ENCODE results near the gene RASD1. TPM values are rescaled to one million over a fixed set of nuclear protein-coding genes. Genes with fewer than 3 reads are reported as not detected.

RASD1 gene
- total and polyA plus RNA-seq, 2 experiments from 2014 or later = 3.6 to 3.7 TPM

DNA sequence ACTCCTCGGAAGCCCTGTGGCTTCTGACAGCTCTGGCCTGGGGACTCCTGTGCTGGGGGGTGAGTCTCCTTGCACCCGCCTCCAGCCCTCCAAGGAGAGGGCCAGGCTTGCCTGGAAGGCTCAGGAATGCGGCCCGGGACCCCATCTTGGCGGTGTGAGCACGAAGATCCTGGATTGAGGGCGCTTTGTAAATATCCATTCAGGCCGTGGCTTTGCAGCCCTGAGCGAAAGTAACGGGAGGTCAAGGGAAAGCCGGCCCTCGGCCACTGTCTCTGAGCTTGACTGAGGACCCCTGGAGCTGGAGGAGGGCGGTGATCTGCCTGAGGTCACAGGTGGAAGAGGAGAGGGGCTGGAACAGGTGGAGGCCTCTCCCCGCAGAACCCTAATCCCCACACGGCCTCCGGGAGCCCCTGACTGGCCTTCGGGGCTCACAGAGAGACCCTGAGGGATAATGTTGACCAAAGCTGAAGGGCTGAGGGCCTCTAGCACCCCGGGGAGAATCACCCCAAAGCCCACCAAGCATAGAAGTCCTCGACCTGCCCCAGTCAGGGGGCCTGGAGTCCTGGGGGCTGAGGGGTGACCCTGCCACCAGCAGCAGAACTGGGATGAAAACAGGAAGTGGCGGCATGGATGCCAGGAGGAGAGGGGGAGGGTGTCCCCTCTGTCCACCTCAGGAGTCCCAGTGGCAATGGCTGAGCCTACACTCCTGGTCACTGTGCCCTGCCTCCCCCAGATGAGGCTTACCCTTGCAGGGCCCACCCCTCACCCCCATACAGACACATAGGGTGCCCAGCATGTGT, 8.3 kb upstream of the RASD1 start:
- H3K4me3 Mint-ChIP-seq = no peak overlapping the region
- Histone ChIP-seq H3K27ac (ENCODE audit: low read depth) (no peak overlapping the region), H2AFZ (no peak overlapping the region), H3F3A (replicated peaks; ENCODE audit: low read depth) (no peaks in the 10 kb centered on the region), H3K36me3 (ENCODE audit: insufficient read depth) (no peaks in the 10 kb centered on the region), H3K79me2 (replicated peaks; ENCODE audit: insufficient read depth) (no peaks in the 10 kb centered on the region), H3K4me3 (no peak overlapping the region), H3K4me1 (ENCODE audit: insufficient read depth) (no peaks in the 10 kb centered on the region), H3K9me2 (ENCODE audit: insufficient read depth) (no peaks in the 10 kb centered on the region), H3K4me2 (no peak overlapping the region), H3K27me3 (ENCODE audit: insufficient read depth) (no peaks in the 10 kb centered on the region), H4K20me1 (replicated peaks; ENCODE audit: insufficient read depth) (no peaks in the 10 kb centered on the region)
- no peak for DNase-seq (ENCODE audit: low spot score)
- TF ChIP-seq, protein P1, sequence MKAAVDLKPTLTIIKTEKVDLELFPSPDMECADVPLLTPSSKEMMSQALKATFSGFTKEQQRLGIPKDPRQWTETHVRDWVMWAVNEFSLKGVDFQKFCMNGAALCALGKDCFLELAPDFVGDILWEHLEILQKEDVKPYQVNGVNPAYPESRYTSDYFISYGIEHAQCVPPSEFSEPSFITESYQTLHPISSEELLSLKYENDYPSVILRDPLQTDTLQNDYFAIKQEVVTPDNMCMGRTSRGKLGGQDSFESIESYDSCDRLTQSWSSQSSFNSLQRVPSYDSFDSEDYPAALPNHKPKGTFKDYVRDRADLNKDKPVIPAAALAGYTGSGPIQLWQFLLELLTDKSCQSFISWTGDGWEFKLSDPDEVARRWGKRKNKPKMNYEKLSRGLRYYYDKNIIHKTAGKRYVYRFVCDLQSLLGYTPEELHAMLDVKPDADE (IDR thresholded peaks at IDR 0.05) = no peak
- TF ChIP-seq EZH2phosphoT487 (IDR thresholded peaks at IDR 0.05; ENCODE audit: unreplicated experiment) (no peak), JUNB (IDR thresholded peaks at IDR 0.05; ENCODE audit: unreplicated experiment) (no peak)
- TF ChIP-seq, protein P2, sequence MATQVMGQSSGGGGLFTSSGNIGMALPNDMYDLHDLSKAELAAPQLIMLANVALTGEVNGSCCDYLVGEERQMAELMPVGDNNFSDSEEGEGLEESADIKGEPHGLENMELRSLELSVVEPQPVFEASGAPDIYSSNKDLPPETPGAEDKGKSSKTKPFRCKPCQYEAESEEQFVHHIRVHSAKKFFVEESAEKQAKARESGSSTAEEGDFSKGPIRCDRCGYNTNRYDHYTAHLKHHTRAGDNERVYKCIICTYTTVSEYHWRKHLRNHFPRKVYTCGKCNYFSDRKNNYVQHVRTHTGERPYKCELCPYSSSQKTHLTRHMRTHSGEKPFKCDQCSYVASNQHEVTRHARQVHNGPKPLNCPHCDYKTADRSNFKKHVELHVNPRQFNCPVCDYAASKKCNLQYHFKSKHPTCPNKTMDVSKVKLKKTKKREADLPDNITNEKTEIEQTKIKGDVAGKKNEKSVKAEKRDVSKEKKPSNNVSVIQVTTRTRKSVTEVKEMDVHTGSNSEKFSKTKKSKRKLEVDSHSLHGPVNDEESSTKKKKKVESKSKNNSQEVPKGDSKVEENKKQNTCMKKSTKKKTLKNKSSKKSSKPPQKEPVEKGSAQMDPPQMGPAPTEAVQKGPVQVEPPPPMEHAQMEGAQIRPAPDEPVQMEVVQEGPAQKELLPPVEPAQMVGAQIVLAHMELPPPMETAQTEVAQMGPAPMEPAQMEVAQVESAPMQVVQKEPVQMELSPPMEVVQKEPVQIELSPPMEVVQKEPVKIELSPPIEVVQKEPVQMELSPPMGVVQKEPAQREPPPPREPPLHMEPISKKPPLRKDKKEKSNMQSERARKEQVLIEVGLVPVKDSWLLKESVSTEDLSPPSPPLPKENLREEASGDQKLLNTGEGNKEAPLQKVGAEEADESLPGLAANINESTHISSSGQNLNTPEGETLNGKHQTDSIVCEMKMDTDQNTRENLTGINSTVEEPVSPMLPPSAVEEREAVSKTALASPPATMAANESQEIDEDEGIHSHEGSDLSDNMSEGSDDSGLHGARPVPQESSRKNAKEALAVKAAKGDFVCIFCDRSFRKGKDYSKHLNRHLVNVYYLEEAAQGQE (IDR thresholded peaks at IDR 0.05; ENCODE audit: unreplicated experiment) = no peak
- peaks cover 15% of the 10 kb centered on the region for H3K27me3 Mint-ChIP-seq (ENCODE audit: insufficient read depth, low read depth, poor library complexity)
- H3K27ac Mint-ChIP-seq = peak overlapping the region; percentile 62; the same call in 1 of the 2 replicates
- H3K4me1 Mint-ChIP-seq = peaks cover 6% of the 10 kb centered on the region
- H3K9me3 Mint-ChIP-seq = no peaks in the 10 kb centered on the region
- H3K36me3 Mint-ChIP-seq (ENCODE audit: low read depth) = no peaks in the 10 kb centered on the region; the same call in 2 of the 3 replicates
- ATAC-seq = no peak

DNA sequence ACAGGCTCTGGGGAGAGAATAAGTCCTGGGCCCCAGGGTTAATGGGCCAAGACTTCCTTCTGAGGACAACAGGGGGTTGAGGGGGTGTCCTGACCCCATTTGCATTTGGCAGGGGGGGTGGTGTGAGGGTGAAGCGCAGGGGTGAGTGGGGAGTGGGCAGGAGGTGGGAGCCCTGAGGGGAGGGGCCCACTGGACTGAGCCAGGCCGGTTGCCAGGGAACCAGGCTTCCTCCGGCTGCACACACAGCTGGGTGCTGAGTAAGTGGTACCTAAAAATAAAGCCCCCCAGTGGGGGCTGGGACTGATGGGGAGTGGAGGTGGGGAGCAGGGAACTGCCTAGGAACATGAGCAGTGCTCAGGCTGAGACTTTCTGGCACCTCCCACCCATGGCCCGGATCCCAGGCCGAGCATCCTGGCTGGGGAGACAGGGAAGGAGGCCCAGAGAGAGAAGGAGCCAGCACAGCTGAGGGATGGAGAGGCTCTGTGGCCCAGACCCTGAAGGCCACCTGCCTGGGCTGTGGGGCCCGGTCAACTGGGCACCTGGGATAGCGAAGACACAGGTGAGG, 7.5 kb upstream of the RASD1 start:
- no peak for TF ChIP-seq POLR2AphosphoS5 (IDR thresholded peaks at IDR 0.05; ENCODE audit: low read depth)
- peaks cover 6% of the 10 kb centered on the region for H3K4me1 Mint-ChIP-seq
- no peaks in the 10 kb centered on the region; the same call in 1 of the 2 replicates for H4K20me1 ChIP-seq (replicated peaks; ENCODE audit: insufficient read depth)
- no peak overlapping the region for H2AFZ ChIP-seq
- no peaks in the 10 kb centered on the region for H3K9me2 ChIP-seq (ENCODE audit: insufficient read depth)
- H3F3A ChIP-seq (replicated peaks; ENCODE audit: low read depth) = no peaks in the 10 kb centered on the region
- peaks cover 14% of the 10 kb centered on the region for H3K27me3 Mint-ChIP-seq (ENCODE audit: insufficient read depth, low read depth, poor library complexity)
- DNase-seq (ENCODE audit: low spot score) (no peak), ATAC-seq (no peak; the same call in 2 of the 3 replicates)
- no peaks in the 10 kb centered on the region for H3K36me3 ChIP-seq (ENCODE audit: insufficient read depth)
- no peak overlapping the region for H3K4me3 Mint-ChIP-seq
- no peaks in the 10 kb centered on the region for H3K27me3 ChIP-seq (ENCODE audit: insufficient read depth)
- no peaks in the 10 kb centered on the region for H3K79me2 ChIP-seq (replicated peaks; ENCODE audit: insufficient read depth)
- no peaks in the 10 kb centered on the region for H3K4me1 ChIP-seq (ENCODE audit: insufficient read depth)
- no peak overlapping the region for H3K4me2 ChIP-seq
- no peaks in the 10 kb centered on the region; the same call in 2 of the 3 replicates for H3K36me3 Mint-ChIP-seq (ENCODE audit: low read depth)
- H3K27ac ChIP-seq (ENCODE audit: low read depth) = no peak overlapping the region
- H3K9me3 Mint-ChIP-seq = no peaks in the 10 kb centered on the region
- H3K4me3 ChIP-seq = no peak overlapping the region
- H3K27ac Mint-ChIP-seq = no peak overlapping the region
